Peyer's patch (tissue), 4 donors: ENCODE measurements around the gene BICDL2.
"Not testable (repeated sequence)": the region's sequence is repeated elsewhere in the genome, so short reads cannot be mapped to it uniquely, and the experiment has no call there.

Source experiments
- POLR2A ChIP-seq, 2 donors: fragments of 450-650 bp; IDR thresholded peaks; one replicate each; pipeline ENCODE4 v1.5.1; 2017; ENCODE audit warnings: antibody characterized with exemption in 2 of 2, mild to moderate bottlenecking in 2 of 2, moderate library complexity in 2 of 2
- TF ChIP-seq, protein P1 (sequence below), 6 experiments: fragments of 450-650 bp in 4 of 6; fragments of 200-600 bp in 2 of 6; sonication (generic) in 1 of 6; IDR thresholded peaks; one replicate each; pipeline ENCODE4 v1.5.1; 2017 to 2019; ENCODE audit warnings: antibody characterized with exemption in 6 of 6, mild to moderate bottlenecking in 3 of 6, moderate library complexity in 1 of 6

DNA sequence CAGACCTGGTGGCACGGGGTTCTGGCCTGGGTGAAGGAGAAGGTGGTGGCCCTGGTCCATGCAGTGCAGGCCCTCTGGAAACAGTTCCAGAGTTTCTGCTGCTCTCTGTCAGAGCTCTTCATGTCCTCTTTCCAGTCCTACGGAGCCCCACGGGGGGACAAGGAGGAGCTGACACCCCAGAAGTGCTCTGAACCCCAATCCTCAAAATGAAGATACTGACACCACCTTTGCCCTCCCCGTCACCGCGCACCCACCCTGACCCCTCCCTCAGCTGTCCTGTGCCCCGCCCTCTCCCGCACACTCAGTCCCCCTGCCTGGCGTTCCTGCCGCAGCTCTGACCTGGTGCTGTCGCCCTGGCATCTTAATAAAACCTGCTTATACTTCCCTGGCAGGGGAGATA is 32.4 kb upstream of the BICDL2 start:
- TF ChIP-seq POLR2A (IDR thresholded peaks at IDR 0.05): not testable (repeated sequence)
- TF ChIP-seq, protein P1, sequence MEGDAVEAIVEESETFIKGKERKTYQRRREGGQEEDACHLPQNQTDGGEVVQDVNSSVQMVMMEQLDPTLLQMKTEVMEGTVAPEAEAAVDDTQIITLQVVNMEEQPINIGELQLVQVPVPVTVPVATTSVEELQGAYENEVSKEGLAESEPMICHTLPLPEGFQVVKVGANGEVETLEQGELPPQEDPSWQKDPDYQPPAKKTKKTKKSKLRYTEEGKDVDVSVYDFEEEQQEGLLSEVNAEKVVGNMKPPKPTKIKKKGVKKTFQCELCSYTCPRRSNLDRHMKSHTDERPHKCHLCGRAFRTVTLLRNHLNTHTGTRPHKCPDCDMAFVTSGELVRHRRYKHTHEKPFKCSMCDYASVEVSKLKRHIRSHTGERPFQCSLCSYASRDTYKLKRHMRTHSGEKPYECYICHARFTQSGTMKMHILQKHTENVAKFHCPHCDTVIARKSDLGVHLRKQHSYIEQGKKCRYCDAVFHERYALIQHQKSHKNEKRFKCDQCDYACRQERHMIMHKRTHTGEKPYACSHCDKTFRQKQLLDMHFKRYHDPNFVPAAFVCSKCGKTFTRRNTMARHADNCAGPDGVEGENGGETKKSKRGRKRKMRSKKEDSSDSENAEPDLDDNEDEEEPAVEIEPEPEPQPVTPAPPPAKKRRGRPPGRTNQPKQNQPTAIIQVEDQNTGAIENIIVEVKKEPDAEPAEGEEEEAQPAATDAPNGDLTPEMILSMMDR (IDR thresholded peaks at IDR 0.05): not testable (repeated sequence)
